Measurements from ENCODE around the gene SYTL4. TPM values are rescaled to one million over a fixed set of nuclear protein-coding genes. Genes with fewer than 3 reads are reported as not detected.

SYTL4 gene
- total RNA-seq, 1 experiment from 2014 or later = 0.13 TPM

DNA sequence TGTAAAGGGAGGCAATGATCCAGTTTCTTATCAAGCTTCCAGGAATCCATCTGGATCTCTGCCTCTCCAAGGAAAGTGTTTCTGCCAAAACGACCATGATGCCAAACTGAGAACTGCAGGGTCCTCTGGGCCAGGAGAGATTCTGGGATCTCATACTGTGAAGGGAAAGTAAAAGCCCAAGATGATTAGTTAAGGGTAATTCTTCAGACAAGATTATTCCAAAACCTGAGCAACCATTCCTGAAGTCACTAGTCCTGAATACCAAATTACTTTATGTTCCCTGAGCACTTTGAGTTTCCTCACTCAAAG, 46.0 kb downstream of the SYTL4 start:
- WGBS (ENCODE audit: extremely low coverage, insufficient read length, low lambda C conversion rate) = no CpG with 5 or more reads among the region's 1 CpG
- peaks cover 0 to 2% (median 0%) of the 10 kb centered on the region in 3 experiments; a peak in 1 of 7 replicates for H3K36me3 Mint-ChIP-seq (ENCODE audit: insufficient read depth in 1 of 3, low read depth in 3 of 3)

More for the DNA sequence above, 46.0 kb downstream of the SYTL4 start:
- Histone ChIP-seq H3K56ac (ENCODE audit: insufficient read length, low read depth, low read length) (no peak overlapping the region), H3K4me1 (ENCODE audit: insufficient read depth, low read length) (no peaks in the 10 kb centered on the region), H3K27me3 (ENCODE audit: insufficient read depth, low read length) (no peaks in the 10 kb centered on the region), H3K23me2 (ENCODE audit: insufficient read length, low read depth, low read length, poor library complexity, severe bottlenecking) (no peaks in the 10 kb centered on the region), H3T11ph (ENCODE audit: low read length) (no peak overlapping the region), H2AFZ (ENCODE audit: low read length) (no peak overlapping the region), H4K20me1 (ENCODE audit: control insufficient read depth, insufficient read depth, insufficient read length) (no peaks in the 10 kb centered on the region), H3K18ac (ENCODE audit: insufficient read length, low read depth, low read length) (no peak overlapping the region), H3K14ac (ENCODE audit: insufficient read depth, low read length) (no peak overlapping the region), H3K9ac (ENCODE audit: extremely low read depth, insufficient read length, low read length) (no peak overlapping the region), H3K4ac (ENCODE audit: low read depth, low read length) (no peak overlapping the region), H2BK120ac (ENCODE audit: low read depth, low read length, poor library complexity, severe bottlenecking) (no peak overlapping the region), H4K91ac (ENCODE audit: insufficient read length, low read depth, low read length) (no peak overlapping the region), H4K5ac (ENCODE audit: insufficient read length, low read depth, low read length) (no peak overlapping the region), H4K8ac (replicated peaks; ENCODE audit: insufficient read length, low read depth, low read length) (no peak overlapping the region), H3K27ac (ENCODE audit: insufficient read length, low read depth, low read length) (no peak overlapping the region), H3K23ac (ENCODE audit: insufficient read length, low read depth, low read length) (no peak overlapping the region), H2BK20ac (ENCODE audit: low read depth, low read length, poor library complexity, severe bottlenecking) (no peak overlapping the region), H2BK12ac (ENCODE audit: insufficient read length, low read depth, low read length) (no peak overlapping the region), H3K79me1 (ENCODE audit: insufficient read depth, low read depth, low read length, poor library complexity, severe bottlenecking) (no peaks in the 10 kb centered on the region), H3K79me2 (ENCODE audit: insufficient read depth, low read length) (no peaks in the 10 kb centered on the region), H2BK15ac (ENCODE audit: low read depth, low read length) (no peak overlapping the region), H2BK5ac (ENCODE audit: insufficient read length, low read length) (no peak overlapping the region), H3K4me2 (ENCODE audit: insufficient read depth, insufficient read length, low read length) (no peak overlapping the region), H2AK5ac (ENCODE audit: insufficient read length, low read length) (no peak overlapping the region), H3K9me3 (ENCODE audit: control insufficient read depth, low read depth, low read length) (no peaks in the 10 kb centered on the region)
- DNase-seq = no peak
- peaks cover 25 to 48% of the 10 kb centered on the region in 2 experiments for H3K9me3 Mint-ChIP-seq
- TF ChIP-seq, protein P1, sequence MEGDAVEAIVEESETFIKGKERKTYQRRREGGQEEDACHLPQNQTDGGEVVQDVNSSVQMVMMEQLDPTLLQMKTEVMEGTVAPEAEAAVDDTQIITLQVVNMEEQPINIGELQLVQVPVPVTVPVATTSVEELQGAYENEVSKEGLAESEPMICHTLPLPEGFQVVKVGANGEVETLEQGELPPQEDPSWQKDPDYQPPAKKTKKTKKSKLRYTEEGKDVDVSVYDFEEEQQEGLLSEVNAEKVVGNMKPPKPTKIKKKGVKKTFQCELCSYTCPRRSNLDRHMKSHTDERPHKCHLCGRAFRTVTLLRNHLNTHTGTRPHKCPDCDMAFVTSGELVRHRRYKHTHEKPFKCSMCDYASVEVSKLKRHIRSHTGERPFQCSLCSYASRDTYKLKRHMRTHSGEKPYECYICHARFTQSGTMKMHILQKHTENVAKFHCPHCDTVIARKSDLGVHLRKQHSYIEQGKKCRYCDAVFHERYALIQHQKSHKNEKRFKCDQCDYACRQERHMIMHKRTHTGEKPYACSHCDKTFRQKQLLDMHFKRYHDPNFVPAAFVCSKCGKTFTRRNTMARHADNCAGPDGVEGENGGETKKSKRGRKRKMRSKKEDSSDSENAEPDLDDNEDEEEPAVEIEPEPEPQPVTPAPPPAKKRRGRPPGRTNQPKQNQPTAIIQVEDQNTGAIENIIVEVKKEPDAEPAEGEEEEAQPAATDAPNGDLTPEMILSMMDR (conservative IDR thresholded peaks at IDR 0.05) = no peak
- H3K4me3 Mint-ChIP-seq = no peak overlapping the region
- H3K27me3 Mint-ChIP-seq (ENCODE audit: low read depth) = peaks cover 3% of the 10 kb centered on the region
- no peaks in the 10 kb centered on the region for H3K4me1 Mint-ChIP-seq
- H3K27ac Mint-ChIP-seq = no peak overlapping the region

Measured in H9 (cell line).